Measurements from ENCODE around the gene ADAM22.

The ADAM22 gene

DNA sequence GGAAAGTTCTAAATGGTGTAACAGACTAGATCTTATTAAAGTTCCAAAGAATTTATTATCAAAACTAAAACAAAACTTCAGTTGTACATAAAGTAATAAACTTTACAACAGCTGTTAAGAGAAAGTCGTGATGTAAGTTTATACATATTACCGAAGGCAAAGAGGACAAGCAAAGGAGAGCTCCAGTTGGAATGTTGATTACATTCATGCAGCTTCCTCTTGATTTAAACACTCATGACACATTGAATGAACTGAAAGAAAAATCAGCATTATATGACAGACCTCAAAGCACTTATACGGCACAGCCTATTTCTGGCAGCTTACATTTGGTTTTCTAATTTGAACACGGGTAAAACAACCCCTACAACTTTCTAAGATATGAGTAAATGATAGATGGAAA is 272.2 kb downstream of the ADAM22 start:
- no peak for DNase-seq
- intact Hi-C loops (cut with DNase I): no loop called here

DNA sequence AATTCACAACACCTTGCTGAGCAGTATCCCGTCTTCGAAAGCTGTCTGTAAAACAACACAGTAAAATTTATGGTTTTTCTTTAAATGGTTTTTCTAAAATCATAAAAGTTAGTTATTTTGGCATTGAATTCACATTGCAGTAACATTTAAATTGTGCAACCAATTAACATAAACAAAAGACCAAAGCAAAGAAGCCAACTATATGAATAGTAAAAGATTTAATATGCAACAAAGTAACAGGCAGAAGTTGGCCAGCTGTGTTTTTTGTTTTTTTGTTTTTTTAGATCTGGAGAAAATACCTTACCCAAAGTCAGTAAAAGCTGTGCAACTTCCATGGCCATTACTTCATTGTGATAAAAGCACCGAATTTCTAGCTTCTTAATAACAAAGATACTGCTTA is 274.5 kb downstream of the ADAM22 start:
- intact Hi-C loops (cut with DNase I): no loop called here
- no peak for DNase-seq

DNA sequence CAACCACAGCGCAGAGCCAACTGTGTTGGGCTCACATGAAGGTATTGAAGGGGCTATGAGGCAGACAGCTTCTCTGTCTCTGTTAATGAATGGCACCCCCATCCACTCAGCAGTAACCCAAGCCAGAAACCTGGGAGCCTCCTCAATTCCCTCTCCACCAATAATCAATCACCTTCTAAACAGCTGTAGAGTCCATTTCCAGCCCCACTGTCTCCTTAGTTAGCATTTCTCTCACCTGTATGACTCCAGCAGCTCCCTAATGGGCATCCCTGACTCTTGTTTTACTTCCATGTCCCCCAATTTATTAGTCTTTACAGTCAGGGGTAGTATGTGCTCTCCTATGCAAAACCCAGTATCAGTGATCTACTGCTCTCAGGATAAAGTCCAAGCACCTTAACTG is 278.9 kb downstream of the ADAM22 start:
- intact Hi-C loops (cut with DNase I): no loop called here
- DNase-seq: no peak

DNA sequence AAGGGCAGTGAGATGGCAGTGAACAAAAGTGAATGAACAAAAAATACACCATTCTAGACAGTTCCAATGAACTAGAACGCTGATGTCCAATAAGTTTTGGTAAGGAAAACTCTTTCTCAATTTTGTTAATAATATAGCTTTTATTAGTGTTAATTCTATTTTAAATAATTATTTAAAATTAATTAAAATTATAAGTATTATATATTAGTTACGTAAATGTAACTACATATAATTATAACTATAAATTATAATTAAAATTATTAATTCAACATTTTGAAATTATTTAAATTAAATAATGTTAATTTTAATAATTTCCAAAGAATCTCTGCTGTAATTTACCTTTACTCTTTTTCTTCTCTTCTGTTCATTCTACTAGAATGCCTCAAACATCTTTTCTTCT is 280.4 kb downstream of the ADAM22 start:
- no peak for DNase-seq
- intact Hi-C loops (cut with DNase I): no loop called here

DNA sequence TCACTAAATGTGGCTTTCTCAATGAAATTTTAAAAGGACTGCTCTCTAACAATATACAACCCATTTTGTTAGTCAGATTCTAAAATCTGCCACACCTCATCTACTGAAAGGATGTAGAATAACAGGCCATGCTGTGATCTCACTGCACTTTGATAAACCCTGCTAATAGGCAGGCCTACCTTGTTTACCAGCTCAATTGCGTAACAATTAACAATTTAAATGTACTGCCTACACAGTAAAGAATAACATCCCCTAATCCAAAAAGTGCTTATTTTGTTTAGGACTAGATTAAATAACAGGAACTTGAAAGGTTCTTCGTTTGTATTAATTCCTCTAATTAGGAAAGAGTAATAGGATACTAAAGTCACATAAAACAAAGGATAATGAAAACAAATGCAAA is 281.2 kb downstream of the ADAM22 start:
- intact Hi-C loops (cut with DNase I): no loop called here

DNA sequence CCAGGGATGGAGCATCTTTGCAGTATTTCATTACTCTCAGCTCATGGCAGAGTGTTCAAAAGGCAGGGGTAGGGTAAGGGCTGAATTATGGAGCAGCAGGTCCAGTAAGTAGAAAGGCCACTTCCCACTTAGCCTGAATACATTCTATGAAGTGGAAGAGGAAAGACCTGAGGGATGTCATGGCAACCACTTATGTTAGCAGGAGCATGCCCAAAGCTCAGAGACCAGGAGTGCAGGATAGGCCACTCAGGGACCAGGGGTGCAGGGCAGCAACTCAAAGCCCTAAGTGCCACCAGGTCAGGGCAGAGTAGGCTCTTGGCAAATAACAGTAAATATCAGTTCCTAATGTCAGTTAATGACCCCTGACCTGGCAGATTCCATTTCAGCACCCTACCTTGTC is 282.2 kb downstream of the ADAM22 start:
- intact Hi-C loops (cut with DNase I): no loop called here
- peak in 1 of 10 donors; percentile 39 for DNase-seq

More for the DNA sequence above, 281.2 kb downstream of the ADAM22 start:
- DNase-seq: no peak

DNA sequence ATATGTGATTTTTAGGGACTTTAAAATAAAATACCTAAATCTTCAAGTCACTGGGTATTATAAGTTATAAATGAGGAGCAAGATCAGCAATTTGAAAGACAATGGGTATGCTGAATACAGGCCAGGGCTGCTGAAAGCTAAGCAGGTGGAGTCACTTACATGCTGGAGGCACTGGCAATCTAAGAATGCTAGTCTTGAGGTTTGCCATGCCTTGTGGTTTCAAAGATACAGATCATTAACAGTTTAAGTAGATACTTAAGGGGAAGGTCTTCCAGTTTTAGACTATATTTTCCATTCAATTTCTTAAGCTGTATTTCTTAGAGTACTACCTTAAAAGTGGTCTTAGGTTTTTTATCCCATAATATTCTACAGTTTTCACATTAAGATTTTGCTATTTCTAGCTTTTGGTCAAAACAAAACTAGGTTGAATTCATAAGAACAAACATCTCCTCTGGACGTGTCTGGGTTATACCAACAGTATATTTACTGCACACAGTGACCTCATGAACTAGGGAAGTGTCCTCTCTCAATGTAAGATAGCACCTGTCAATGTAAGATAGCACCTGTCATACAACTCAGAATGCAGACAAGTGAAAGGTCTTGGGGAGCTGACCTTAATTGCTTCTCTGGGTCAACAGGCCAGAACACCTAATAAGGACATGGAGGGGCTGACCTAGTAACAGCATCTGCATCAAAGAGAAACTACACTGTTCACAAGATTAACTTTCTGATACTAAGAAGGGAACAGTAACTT is 283.8 kb downstream of the ADAM22 start:
- intact Hi-C loops (cut with DNase I): no loop called here
- DNase-seq: no peak

DNA sequence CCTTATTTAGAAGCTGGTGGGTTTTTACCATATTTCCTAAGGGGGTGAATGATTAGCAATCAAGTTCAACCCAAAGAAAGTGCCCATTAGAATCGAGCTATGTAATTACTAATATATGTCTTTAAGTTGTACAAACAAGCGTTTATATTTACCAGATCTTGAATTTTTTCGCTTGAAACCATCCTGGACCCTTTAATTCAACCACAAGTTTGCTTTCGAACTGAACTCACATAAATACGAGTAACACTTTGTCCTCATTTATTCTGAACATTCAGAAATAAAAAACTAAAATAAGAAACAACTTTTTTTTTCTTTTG is 284.3 kb downstream of the ADAM22 start:
- no peak for DNase-seq
- intact Hi-C loops (cut with DNase I): no loop called here

DNA sequence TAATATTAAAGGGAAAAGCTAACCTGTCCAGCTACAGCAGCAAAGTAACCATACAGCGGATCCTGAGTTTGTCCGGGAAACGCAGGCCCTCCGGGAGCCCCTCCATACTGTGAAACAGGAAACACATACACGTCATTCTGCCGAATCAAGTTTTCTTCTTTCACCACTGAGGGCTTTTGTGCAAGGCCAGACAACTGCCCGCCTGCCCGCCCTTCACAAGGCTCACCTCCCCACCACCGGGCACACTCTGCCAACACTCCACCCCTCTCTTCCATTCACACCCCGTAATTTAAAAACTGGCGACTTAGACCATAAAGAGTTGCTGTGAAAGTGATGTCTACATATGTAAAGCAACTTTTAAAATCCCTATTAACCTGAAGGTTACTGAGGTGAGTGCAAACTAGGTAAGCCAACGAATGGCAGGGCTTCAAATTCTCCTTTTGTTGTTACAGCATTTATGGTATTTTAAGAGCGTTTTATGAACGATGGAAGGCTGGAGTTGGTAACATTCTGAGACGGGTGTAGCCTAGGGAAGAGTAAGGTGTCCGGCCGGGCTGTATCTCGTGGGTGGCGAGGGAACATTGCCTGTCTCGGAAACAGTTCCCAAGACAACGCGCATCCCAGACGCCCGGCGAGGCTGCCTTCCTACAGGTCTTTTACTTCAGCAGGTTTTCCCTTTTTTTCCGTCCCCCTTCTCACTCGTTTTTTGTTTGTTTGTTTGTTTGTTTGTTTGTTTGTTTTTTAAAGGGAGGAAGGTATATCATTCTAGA is 285.0 kb downstream of the ADAM22 start:
- intact Hi-C loops (cut with DNase I): no loop called here
- peak; percentile 18 to 93 (median 51) for DNase-seq

DNA sequence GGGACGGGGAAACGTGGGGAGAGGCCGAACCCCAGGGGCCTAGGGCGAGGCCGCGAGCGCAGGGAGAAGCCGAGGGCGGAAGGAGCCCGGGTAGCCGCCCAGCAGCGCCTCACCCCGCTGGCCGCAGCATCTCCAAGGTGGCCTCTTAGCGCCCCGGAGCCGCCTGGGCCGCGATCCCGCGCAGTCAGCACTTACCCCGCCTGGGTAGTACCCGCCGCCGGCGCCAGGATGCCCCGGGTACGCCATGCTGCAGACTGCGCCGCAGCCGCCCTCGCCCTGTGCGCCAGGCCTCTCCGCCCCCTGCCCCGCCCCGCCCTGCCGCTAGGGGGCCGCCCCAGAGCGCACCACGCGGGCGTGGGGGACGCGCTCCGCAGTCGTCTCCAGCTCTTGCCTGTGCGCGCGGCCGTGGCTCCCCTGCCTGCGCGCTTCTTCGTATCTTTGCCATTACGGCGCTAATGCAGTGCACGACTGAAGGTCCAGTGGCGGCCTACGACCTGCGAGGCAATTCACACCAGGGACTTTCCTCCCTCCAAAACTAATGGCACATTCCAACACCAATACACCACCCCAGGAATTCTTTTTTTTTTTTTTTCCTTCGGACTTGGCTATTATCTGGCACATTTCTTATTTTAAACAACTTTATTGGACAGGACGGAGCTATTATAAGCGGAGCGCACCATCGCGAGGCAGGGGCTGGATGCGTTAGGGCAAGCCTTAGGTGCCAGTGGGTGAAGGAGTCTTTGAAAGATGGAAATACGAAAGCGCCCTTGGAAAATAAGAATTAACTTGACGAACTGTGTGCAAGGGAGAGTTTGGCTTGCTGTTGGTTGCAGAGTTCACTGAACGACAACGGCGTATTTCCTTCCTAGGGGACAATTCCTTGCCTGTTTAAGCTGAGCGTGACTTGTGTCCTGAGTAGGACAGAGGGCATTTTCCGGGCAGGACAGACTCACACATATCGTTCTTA is 286.0 kb downstream of the ADAM22 start, which contains the start of gene SRI:
Gene SRI (minus strand): TSS at position 258 of the 967 bp plus-strand sequence. CDS start 12 bp downstream, at position 246.
- peak; percentile 78 to 98 (median 86) for DNase-seq
- intact Hi-C loops (cut with DNase I): no loop called here

DNA sequence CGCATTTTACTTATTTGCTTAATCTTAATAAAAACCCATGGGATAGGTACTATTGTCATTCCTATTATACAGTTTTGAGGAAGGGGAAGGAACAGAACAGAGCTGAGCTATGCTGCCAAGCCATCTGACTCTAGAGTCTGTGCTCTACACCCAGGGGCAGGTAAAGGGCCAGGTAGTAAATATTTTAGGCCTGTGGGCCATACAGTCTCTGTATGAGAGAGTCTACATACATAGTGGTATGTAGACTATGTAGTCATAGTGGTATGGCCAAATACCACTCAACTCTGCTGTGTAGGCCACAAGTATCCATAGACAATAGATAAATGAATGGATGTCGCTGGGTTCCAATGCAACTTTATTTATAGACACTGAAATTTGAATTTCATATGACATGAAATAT is 289.2 kb downstream of the ADAM22 start:
- no peak for DNase-seq
- intact Hi-C loops (cut with DNase I): no loop called here

DNA sequence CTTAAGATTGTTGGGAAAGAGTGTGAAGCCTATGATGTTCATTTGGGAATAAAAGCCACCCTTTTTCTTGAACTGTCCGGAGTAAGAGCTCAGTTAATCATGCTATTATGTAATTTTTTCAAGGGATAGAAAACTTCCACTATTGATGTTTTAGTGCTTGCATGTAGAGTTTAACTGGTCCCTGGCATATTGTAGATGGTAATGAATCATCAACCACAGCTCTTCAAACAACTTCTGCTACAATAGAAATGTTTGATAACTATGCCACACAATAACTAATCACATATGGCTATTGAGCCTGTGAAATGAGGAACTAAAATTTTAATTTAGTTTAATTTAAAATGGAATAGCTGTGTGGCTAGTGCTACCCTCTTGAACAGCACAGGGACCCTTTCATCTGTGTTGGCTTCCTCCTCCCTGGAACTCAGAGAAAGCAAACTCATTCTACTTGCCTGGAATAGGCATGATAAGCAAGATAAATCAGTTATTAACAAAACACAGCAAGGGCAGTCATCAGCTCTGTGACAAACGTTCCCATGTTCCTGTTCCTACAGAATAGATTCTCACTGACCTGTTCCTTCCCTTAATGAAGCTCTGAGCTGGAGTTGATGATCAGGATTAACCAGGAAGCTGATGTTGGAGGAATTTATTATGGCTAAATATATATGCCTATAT is 290.7 kb downstream of the ADAM22 start:
- intact Hi-C loops (cut with DNase I): no loop called here
- DNase-seq: no peak

DNA sequence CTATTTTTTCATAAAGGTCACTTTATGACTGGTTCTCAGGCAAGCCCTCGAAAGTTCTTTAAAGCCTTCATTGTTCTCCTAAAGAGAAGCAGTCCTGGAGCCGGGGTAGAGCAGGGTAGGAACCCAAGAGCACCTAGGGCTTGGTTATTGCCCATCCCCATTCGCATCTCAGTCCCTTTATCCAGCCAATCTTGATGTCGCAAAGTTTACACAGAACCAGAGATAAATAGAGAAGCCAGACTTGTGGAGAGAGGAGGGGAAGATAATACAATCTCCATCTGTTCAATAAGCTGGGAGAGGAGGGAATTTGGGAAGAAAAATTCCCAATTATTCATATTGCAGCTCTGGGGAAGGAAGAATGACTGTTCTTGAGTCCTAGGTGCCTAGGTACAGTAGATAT is 292.1 kb downstream of the ADAM22 start:
- no peak for DNase-seq
- intact Hi-C loops (cut with DNase I): no loop called here

DNA sequence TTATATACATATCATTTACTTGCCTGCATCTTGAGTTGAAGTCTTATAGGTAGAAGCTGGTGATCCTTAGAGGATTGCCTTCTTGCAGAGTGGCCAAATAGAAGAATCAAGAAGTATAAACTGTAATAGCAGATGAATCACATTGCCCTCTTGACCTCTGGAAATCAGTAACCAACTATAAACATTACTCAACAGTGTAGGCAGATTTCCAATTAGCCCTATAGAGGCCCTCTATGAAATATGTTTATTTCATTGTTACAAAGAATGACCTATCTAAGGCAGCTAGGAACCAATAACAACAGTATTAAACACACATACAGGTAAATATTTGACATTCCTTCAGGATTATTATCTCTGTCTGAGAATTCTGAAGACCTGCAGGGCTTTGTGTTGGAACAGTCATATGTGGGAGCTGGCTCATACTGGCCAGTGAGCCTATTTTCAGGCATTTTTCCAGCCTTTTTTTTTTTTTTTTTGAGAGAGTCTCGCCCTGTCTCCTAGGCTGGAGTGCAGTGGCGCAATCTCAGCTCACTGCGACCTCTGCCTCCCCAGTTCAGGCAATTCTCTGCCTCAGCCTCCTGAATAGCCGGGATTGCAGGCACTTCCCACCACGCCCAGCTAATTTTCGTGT is 292.9 kb downstream of the ADAM22 start:
- intact Hi-C loops (cut with DNase I): no loop called here
- no peak for DNase-seq

DNA sequence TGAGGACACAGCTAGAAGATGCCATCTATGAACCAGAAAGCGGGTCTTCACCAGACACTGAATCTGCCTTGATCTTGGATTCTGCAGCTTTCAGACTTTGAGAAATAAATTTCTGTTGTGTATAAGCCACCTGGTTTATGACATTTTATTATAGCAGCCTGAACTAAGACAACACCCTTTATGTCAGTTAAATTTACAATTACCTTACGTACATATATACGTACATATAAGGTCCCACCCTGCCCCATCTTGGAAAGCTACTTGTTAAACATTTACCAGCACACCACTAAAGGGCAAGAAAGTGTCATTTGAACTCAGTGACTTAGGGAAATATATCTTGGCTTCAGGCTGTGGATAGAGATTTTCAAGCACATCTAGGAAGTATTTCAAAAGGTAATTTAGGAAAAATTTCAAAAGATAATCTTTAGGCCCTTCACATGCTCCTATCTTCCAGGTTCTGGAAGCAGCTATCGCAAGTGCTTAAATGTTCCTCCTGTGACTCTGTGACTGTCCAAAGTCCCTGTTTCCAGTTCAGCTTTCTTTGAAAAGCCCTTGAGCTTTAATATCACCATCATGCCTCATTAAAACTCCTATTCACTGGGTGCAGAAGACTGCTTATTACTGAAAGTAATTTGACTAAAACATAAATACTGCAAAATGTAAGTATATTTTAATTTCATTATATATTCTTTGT is 295.4 kb downstream of the ADAM22 start:
- intact Hi-C loops (cut with DNase I): no loop called here
- DNase-seq: no peak

DNA sequence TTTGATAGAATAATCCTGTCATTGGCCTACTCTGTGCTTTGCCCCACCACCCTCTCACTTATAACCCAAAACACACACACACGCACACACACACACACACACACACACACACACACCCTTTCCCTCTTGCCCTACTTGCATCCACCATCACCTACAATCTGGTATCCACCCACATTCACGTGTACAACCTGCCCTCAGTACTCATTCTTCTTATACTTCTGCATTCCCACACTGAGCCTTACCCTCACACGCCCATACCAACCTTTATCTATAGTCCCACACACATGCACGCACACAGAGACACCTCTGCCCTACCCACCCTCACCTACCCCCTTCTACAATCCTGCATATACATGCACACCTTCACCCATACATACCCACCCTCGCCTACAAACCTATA is 296.6 kb downstream of the ADAM22 start:
- no peak for DNase-seq
- intact Hi-C loops (cut with DNase I): no loop called here

DNA sequence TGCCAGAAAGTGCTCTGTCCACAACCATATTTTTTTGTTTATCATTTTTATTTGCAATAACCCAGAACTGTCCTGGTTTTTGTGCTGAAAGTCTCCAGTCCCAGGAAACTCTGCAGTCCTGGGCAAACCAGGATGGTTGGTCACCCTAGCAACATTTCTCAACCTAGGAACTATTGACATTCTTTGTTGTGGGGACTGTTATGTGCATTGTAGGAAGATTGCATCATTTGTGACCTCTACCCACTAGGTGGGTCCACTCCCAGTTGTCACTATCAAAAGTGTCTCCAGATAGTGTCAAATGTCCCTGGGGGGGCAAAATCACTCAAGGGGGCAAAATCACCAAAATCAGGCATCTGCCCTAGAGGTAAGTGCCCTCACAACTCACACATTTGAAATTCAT is 299.8 kb downstream of the ADAM22 start:
- intact Hi-C loops (cut with DNase I): no loop called here
- DNase-seq: no peak

DNA sequence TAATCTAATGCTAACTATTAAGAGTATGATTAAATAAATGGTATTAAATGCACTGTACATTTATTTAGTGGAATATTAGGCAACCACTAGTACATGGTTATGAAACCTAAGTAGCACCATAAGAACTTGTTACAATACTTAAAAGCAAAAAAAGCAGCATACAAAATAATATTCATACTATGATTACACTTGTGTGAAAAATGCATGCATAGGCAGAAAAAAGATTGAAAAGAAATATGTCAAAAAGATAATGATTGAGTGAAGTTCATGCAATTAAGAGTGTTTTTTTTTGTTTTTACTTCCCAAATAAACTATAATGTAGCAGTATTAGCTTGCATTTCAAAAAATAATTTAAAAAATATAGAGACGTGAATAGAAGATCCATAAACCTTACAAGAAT is 305.8 kb downstream of the ADAM22 start:
- intact Hi-C loops (cut with DNase I): loop anchor here (5.0 to 10.0 kb wide), 2 partner anchors 117 to 1385 kb away; no protein-coding TSS in a partner anchor
- DNase-seq: no peak

DNA sequence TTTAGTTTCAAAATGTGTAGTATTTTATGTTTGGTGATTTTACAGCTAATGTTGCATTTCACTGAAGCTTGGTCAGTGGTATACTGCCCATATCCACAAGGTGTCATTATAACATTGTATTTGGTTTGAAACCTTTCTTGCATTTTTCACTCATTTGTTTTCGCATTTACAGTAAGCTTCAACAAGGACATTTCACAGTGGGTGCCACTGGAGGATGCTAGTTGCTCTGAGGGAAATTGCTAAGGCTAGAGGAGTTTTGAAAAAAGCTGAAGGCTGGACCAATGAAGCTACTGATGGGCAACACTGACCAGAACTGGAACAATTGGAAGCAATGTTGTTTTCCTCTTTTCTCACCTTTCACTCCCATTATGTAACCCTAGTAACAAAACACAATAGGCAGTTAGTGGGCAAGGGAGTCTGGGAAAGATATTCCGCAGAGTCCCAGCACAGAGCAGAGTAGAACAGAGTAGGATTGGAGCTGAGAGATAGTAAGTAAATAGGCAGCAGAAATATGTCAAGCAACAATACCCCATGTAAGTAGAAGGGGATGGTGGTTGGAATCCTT is 309.4 kb downstream of the ADAM22 start:
- intact Hi-C loops (cut with DNase I): loop anchor here (5.0 to 10.0 kb wide), 2 partner anchors 114 to 1381 kb away; no protein-coding TSS in a partner anchor
- no peak for DNase-seq
